Measurements from ENCODE around the gene IDE. TPM values are rescaled to one million over a fixed set of nuclear protein-coding genes. Genes with fewer than 3 reads are reported as not detected.
"Not testable (repeated sequence)": the region's sequence is repeated elsewhere in the genome, so short reads cannot be mapped to it uniquely, and the experiment has no call there.

The IDE gene
- total RNA-seq, 2 experiments from 2014 or later: 30.1 to 33.2 TPM

- TF ChIP-seq CTCF (IDR thresholded peaks at IDR 0.05): no peak
- Mint-ChIP-seq H3K9me3 (no peaks in the 10 kb centered on the region), H3K27ac (peak overlapping the region; percentile 98), H3K36me3 (ENCODE audit: low read depth) (peaks cover 5% of the 10 kb centered on the region), H3K4me1 (ENCODE audit: low read depth) (peaks cover 21% of the 10 kb centered on the region), H3K4me3 (peak overlapping the region; percentile 95), H3K27me3 (peaks cover 4% of the 10 kb centered on the region)
- DNase-seq: peak; percentile 95
- peak; percentile 86 for ATAC-seq
- POLR2A ChIA-PET: interaction anchor here (0.7 to 1.9 kb wide), 7 partner anchors 10 to 62 kb away, joined by 3 to 12 read pairs (median 5); partner anchors contain the start of gene IDE
- intact Hi-C loops (cut with micrococcal nuclease): loop anchor here (2.0 to 5.0 kb wide), 2 partner anchors 17 to 74 kb away; partner anchors contain the start of gene IDE
- CTCF ChIA-PET: interaction anchor here (1.2 to 5.1 kb wide), 2 partner anchors 11 to 18 kb away, joined by 4 to 37 read pairs; partner anchors contain the start of gene IDE
Observed at GRCh38 chr10:92591550-92592022, 17.7 kb upstream of the IDE start.

GRCh38 chr10:92590623-92591549, 17.0 kb upstream of the IDE start:
- H3K9me3 Mint-ChIP-seq: no peaks in the 10 kb centered on the region
- peak; percentile 21 for ATAC-seq
- H3K27ac Mint-ChIP-seq: peak overlapping the region; percentile 98
- CTCF ChIA-PET: interaction anchor here (1.0 to 5.1 kb wide), 4 partner anchors 10 to 100 kb away, joined by 3 to 37 read pairs (median 4); partner anchors contain the start of gene IDE
- H3K4me3 Mint-ChIP-seq: peak overlapping the region; percentile 95
- peaks cover 16% of the 10 kb centered on the region for H3K4me1 Mint-ChIP-seq (ENCODE audit: low read depth)
- no peak for TF ChIP-seq CTCF (IDR thresholded peaks at IDR 0.05)
- peaks cover 5% of the 10 kb centered on the region for H3K36me3 Mint-ChIP-seq (ENCODE audit: low read depth)
- intact Hi-C loops (cut with micrococcal nuclease): loop anchor here (2.0 to 5.0 kb wide), 2 partner anchors 16 to 74 kb away; partner anchors contain the start of gene IDE
- POLR2A ChIA-PET: interaction anchor here (0.6 to 1.9 kb wide), 9 partner anchors 9 to 968 kb away, joined by 3 to 12 read pairs (median 3); partner anchors contain the start of gene IDE
- peaks cover 4% of the 10 kb centered on the region for H3K27me3 Mint-ChIP-seq
- peak; percentile 38 for DNase-seq

- DNase-seq; H3K4me1 Mint-ChIP-seq (ENCODE audit: low read depth); H3K27me3 Mint-ChIP-seq; ATAC-seq; intact Hi-C loops (cut with micrococcal nuclease); H3K9me3 Mint-ChIP-seq; CTCF ChIA-PET; H3K4me3 Mint-ChIP-seq; H3K36me3 Mint-ChIP-seq (ENCODE audit: low read depth); H3K27ac Mint-ChIP-seq: not testable (repeated sequence)
- POLR2A ChIA-PET: interaction anchor here (1.5 to 1.8 kb wide), 2 partner anchors 9 to 12 kb away, joined by 3 to 7 read pairs; no protein-coding TSS in a partner anchor
Observed at GRCh38 chr10:92582347-92582746, 8.5 kb upstream of the IDE start.

GRCh38 chr10:92575961-92576360, 2.1 kb upstream of the IDE start:
- CTCF ChIA-PET: interaction anchor here (0.9 to 5.9 kb wide), 5 partner anchors 8 to 59 kb away, joined by 3 to 62 read pairs (median 10); no protein-coding TSS in a partner anchor
- H3K9me3 Mint-ChIP-seq: no peaks in the 10 kb centered on the region
- no peak overlapping the region for H3K27ac Mint-ChIP-seq
- H3K36me3 Mint-ChIP-seq (ENCODE audit: low read depth): peaks cover 2% of the 10 kb centered on the region
- DNase-seq (no peak), ATAC-seq (no peak)
- no peak overlapping the region for H3K4me3 Mint-ChIP-seq
- intact Hi-C loops (cut with micrococcal nuclease): loop anchor here (2.0 kb wide), 1 partner anchor 15 kb away; no protein-coding TSS in a partner anchor
- H3K27me3 Mint-ChIP-seq: no peaks in the 10 kb centered on the region
- TF ChIP-seq CTCF (IDR thresholded peaks at IDR 0.05): no peak
- POLR2A ChIA-PET: interaction anchor here (0.6 kb wide), 1 partner anchor 426 kb away, joined by 3 read pairs; no protein-coding TSS in a partner anchor
- peaks cover 24% of the 10 kb centered on the region for H3K4me1 Mint-ChIP-seq (ENCODE audit: low read depth)

Measured in activated CD8-positive, alpha-beta T cell treated with anti-CD3 and anti-CD28 coated beads for 36 hours (primary cell).